Suppressor macrophage treated with lipopolysaccharide for 1 hour (primary cell): ENCODE measurements around the gene ZNF784.

Source experiments
- DNase-seq, 3 donors: peaks; one replicate each; pipeline ENCODE4 v3.0.0-alpha.2; 2020 to 2022

Gene ZNF784

GRCh38 chr19:55624109-55625003 lies at the start of gene ZNF784:
TSS of gene ZNF784 (minus strand) at chr19:55624566. CDS start at chr19:55624561, 5 bp downstream.
- DNase-seq, result peak; percentile 96 to 99 (median 99)

GRCh38 chr19:55673889-55674288 lies 49.5 kb upstream of the ZNF784 start:
- DNase-seq, result no peak

GRCh38 chr19:55673465-55673864 lies 49.1 kb upstream of the ZNF784 start:
- DNase-seq, result no peak

- no peak for DNase-seq
These were observed 48.1 kb upstream of the ZNF784 start for GRCh38 chr19:55672418-55672817.

GRCh38 chr19:55671054-55671378 lies 46.6 kb upstream of the ZNF784 start:
- DNase-seq, result no peak

GRCh38 chr19:55670280-55671053 lies 46.1 kb upstream of the ZNF784 start:
- DNase-seq, result no peak

- no peak for DNase-seq
These were observed 45.3 kb upstream of the ZNF784 start for GRCh38 chr19:55669418-55670279.

- DNase-seq, result no peak
These were observed 44.4 kb upstream of the ZNF784 start for GRCh38 chr19:55668603-55669348.

GRCh38 chr19:55667958-55668357 lies 43.6 kb upstream of the ZNF784 start:
- no peak for DNase-seq

GRCh38 chr19:55667511-55667910 lies 43.1 kb upstream of the ZNF784 start:
- DNase-seq, result no peak

GRCh38 chr19:55667006-55667381 lies 42.6 kb upstream of the ZNF784 start:
- DNase-seq, result no peak

- DNase-seq, result no peak
These were observed 42.1 kb upstream of the ZNF784 start for GRCh38 chr19:55666343-55667005.

- no peak for DNase-seq
These were observed 39.6 kb upstream of the ZNF784 start for GRCh38 chr19:55663846-55664536.

GRCh38 chr19:55661826-55662225 lies 37.5 kb upstream of the ZNF784 start:
- DNase-seq, result no peak

GRCh38 chr19:55660991-55661390 lies 36.6 kb upstream of the ZNF784 start:
- no peak for DNase-seq

- no peak for DNase-seq
These were observed 36.0 kb upstream of the ZNF784 start for GRCh38 chr19:55660404-55660803.

- no peak for DNase-seq
These were observed 35.5 kb upstream of the ZNF784 start for GRCh38 chr19:55659822-55660221.

- no peak for DNase-seq
These were observed 34.6 kb upstream of the ZNF784 start for GRCh38 chr19:55658846-55659459.

GRCh38 chr19:55656988-55657747 lies 32.8 kb upstream of the ZNF784 start:
- no peak for DNase-seq

- no peak for DNase-seq
These were observed 32.2 kb upstream of the ZNF784 start for GRCh38 chr19:55656552-55656951.
